CD8-positive, alpha-beta memory T cell (primary cell): ENCODE measurements around the gene CLDN16. TPM values are rescaled to one million over a fixed set of nuclear protein-coding genes. Genes with fewer than 3 reads are reported as not detected.

ENCODE experiments used
- CTCF ChIA-PET: fragments of 350-600 bp; sonication (Branson Sonifier 250); formaldehyde crosslinking; loops from one replicate; lab custom pipeline; 2021; ENCODE audit warnings: antibody characterized with exemption; lab: Charles Lee
- POLR2A ChIA-PET: fragments of 350-600 bp; sonication (Branson Sonifier 250); formaldehyde crosslinking; loops from one replicate; lab custom pipeline; 2021; ENCODE audit warnings: antibody characterized with exemption; lab: Charles Lee
- DNase-seq, 5 donors: peaks; one replicate each; pipeline versions ENCODE4 v3.0.0 to v3.0.0-alpha.2; 2020 to 2022; ENCODE audit warnings: mixed read lengths in 1 of 5
- H3K27ac ChIP-seq: one replicate; pipeline ENCODE4 v1.7.0; 2013; ENCODE audit warnings: low read depth, mild to moderate bottlenecking, low read length, moderate library complexity
- H3K27me3 ChIP-seq: 2 replicates; pipeline ENCODE4 v1.7.0; 2013; ENCODE audit warnings: low read length, mild to moderate bottlenecking; ENCODE audit not compliant: insufficient read depth, poor library complexity, severe bottlenecking
- H3K36me3 ChIP-seq: 2 replicates; pipeline ENCODE4 v1.7.0; 2013; ENCODE audit warnings: mild to moderate bottlenecking, low read length, moderate library complexity; ENCODE audit not compliant: insufficient read depth
- H3K4me1 ChIP-seq: 2 replicates; pipeline ENCODE4 v1.7.0; 2013; ENCODE audit warnings: mild to moderate bottlenecking, low read length, moderate library complexity; ENCODE audit not compliant: insufficient read depth
- H3K4me3 ChIP-seq: 2 replicates; pipeline ENCODE4 v1.7.0; 2013; ENCODE audit warnings: mild to moderate bottlenecking, low read length
- H3K9me3 ChIP-seq: 2 replicates; pipeline ENCODE4 v1.7.0; 2013; ENCODE audit warnings: mild to moderate bottlenecking, low read length
- H3K27ac Mint-ChIP-seq, 8 donors: one replicate each; pipeline ENCODE4 v1.8.0; 2020 to 2021; ENCODE audit warnings: mixed read lengths in 8 of 8, mild to moderate bottlenecking in 6 of 8, inconsistent platforms in 3 of 8, moderate library complexity in 3 of 8
- H3K27me3 Mint-ChIP-seq, 2 donors: one replicate each; pipeline ENCODE4 v1.8.0; 2020 to 2021; ENCODE audit warnings: mixed read lengths in 2 of 2, mild to moderate bottlenecking in 1 of 2, moderate library complexity in 1 of 2
- H3K36me3 Mint-ChIP-seq, 3 donors: one replicate each; pipeline ENCODE4 v1.8.0; 2020 to 2021; ENCODE audit warnings: mixed read lengths in 3 of 3, inconsistent platforms in 1 of 3, mild to moderate bottlenecking in 1 of 3
- H3K4me1 Mint-ChIP-seq, 3 donors: one replicate each; pipeline ENCODE4 v1.8.0; 2020 to 2021; ENCODE audit warnings: mixed read lengths in 3 of 3, inconsistent platforms in 1 of 3, mild to moderate bottlenecking in 1 of 3
- H3K4me3 Mint-ChIP-seq, 7 donors: one replicate each; pipeline ENCODE4 v1.8.0; 2020 to 2021; ENCODE audit warnings: mixed read lengths in 7 of 7, mild to moderate bottlenecking in 6 of 7, moderate library complexity in 4 of 7, inconsistent platforms in 2 of 7
- H3K9me3 Mint-ChIP-seq, 5 donors: one replicate each; pipeline ENCODE4 v1.8.0; 2020 to 2022; ENCODE audit warnings: mixed read lengths in 5 of 5, mild to moderate bottlenecking in 3 of 5, moderate library complexity in 2 of 5, inconsistent platforms in 1 of 5
- polyA plus RNA-seq: library from polyadenylated mRNA; unstranded; fragments of 300-500 nt; fragmentation: Illumina TruSeq; gene quantifications from one replicate; pipeline ENCODE4 v1.2.3, GENCODE V29; 2021
- total RNA-seq, 2 experiments: library from RNA; stranded (reverse); gene quantifications; one replicate each; pipeline ENCODE4 v1.2.3, GENCODE V29; 2021

The CLDN16 gene
- total and polyA plus RNA-seq, 3 experiments from 2014 or later = not detected

DNA sequence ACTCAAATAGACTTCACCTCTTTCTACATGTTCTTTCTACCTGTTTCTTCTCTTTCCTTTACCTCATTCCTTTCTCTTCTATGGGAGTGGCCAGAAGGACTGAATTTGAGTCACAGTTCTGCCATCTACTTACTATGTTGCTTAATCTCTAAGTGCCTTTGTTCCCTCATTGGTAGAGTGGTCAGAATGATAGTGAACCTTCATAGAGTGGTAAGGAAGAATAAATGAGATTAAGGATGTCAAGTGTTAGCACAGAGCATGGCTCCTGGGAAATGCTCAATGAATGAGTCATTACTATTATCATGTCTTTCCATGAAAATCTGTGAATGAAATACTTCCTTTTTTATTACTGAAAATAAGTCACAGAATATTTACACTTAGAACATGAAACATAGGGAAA, 44.3 kb downstream of the CLDN16 start:
- H3K4me1 ChIP-seq = no peaks in the 10 kb centered on the region
- no peaks in the 10 kb centered on the region for H3K9me3 ChIP-seq
- Mint-ChIP-seq H3K4me1 (no peaks in the 10 kb centered on the region), H3K9me3 (no peaks in the 10 kb centered on the region), H3K36me3 (peaks cover 0 to 3% (median 0%) of the 10 kb centered on the region in 3 donors), H3K27me3 (peaks cover 16 to 29% of the 10 kb centered on the region in 2 donors), H3K27ac (no peak overlapping the region), H3K4me3 (no peak overlapping the region)
- CTCF ChIA-PET = no interaction called here
- H3K36me3 ChIP-seq = no peaks in the 10 kb centered on the region
- no peaks in the 10 kb centered on the region for H3K27me3 ChIP-seq
- H3K27ac ChIP-seq = no peak overlapping the region
- POLR2A ChIA-PET = no interaction called here
- no peak overlapping the region for H3K4me3 ChIP-seq
- DNase-seq = no peak

DNA sequence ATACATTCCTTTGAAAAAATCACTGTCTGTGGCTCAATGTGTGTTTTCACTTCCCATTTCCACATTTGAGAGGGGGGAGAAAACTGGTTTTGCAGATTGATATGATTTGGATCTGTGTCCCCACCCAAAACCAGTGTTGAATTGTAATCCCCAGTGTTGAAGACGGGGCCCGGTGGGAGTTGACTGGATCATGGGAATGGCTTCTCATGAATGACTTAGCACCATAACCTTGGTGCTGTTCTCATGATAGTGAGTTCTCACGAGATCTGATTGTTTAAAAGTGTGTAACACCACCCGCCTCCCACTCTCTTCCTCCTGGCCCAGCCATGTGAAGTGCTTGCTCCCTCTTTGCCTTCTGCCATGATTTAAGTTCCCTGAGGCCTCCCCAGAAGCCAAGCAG, 45.7 kb downstream of the CLDN16 start:
- no peak overlapping the region for H3K4me3 Mint-ChIP-seq
- peaks cover 0 to 3% (median 0%) of the 10 kb centered on the region in 3 donors for H3K36me3 Mint-ChIP-seq
- no peaks in the 10 kb centered on the region for H3K4me1 ChIP-seq
- no peaks in the 10 kb centered on the region for H3K27me3 ChIP-seq
- H3K9me3 ChIP-seq = no peaks in the 10 kb centered on the region
- H3K9me3 Mint-ChIP-seq = no peaks in the 10 kb centered on the region
- no peak overlapping the region for H3K4me3 ChIP-seq
- no peaks in the 10 kb centered on the region for H3K4me1 Mint-ChIP-seq
- no peak overlapping the region for H3K27ac ChIP-seq
- no peak for DNase-seq
- POLR2A ChIA-PET = no interaction called here
- CTCF ChIA-PET = no interaction called here
- H3K36me3 ChIP-seq = no peaks in the 10 kb centered on the region
- peaks cover 16 to 30% of the 10 kb centered on the region in 2 donors for H3K27me3 Mint-ChIP-seq
- no peak overlapping the region for H3K27ac Mint-ChIP-seq

DNA sequence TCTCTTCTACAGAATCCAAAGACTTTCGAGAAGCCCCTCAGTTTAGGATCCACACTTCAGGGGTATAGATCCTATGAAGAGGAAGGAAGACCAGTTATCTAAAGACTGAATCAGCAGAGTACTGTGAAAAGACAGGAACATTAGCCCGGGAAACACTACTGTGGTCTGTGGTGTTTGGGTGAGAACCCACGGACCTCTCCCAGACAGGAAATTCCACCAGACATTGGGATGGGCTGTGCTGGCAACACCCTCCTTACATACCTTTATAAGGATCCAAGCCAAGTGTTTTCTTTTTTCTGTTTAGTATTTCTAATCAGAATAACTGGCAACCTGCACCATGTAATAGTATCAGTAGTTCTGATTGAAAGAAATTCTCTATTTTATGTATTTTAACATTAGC, 47.7 kb downstream of the CLDN16 start:
- Mint-ChIP-seq H3K4me1 (no peaks in the 10 kb centered on the region), H3K4me3 (no peak overlapping the region), H3K36me3 (peaks cover 0 to 3% (median 0%) of the 10 kb centered on the region in 3 donors), H3K9me3 (no peaks in the 10 kb centered on the region), H3K27ac (no peak overlapping the region), H3K27me3 (peaks cover 21 to 37% of the 10 kb centered on the region in 2 donors)
- no peaks in the 10 kb centered on the region for H3K9me3 ChIP-seq
- no peaks in the 10 kb centered on the region for H3K4me1 ChIP-seq
- ChIA-PET POLR2A (no interaction called here), CTCF (no interaction called here)
- H3K36me3 ChIP-seq = no peaks in the 10 kb centered on the region
- H3K4me3 ChIP-seq = no peak overlapping the region
- H3K27me3 ChIP-seq = no peaks in the 10 kb centered on the region
- no peak overlapping the region for H3K27ac ChIP-seq
- no peak for DNase-seq

DNA sequence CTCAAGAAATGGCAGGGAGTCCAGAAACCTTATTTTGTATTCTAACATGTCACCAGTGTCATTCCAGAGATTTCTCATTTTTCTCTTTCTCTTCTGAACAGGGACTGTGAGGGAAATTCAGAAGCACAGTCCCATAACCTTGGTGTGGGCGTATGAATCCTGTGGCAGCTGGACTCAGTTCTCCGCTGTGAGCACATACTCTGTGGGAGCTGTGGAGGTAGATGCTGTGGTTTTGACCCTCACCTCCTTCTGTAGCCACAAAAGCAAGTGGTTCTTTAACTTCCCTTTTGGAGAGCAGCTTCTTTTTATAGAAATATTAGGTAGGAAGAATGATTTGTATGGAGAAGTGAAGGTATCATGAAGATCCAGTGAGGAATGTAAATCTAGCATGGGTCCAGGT, 48.4 kb downstream of the CLDN16 start:
- Mint-ChIP-seq H3K9me3 (no peaks in the 10 kb centered on the region), H3K27me3 (peaks cover 21 to 37% of the 10 kb centered on the region in 2 donors), H3K27ac (no peak overlapping the region), H3K36me3 (peaks cover 0 to 3% (median 0%) of the 10 kb centered on the region in 3 donors), H3K4me1 (no peaks in the 10 kb centered on the region), H3K4me3 (no peak overlapping the region)
- no peak overlapping the region for H3K4me3 ChIP-seq
- H3K27ac ChIP-seq = no peak overlapping the region
- POLR2A ChIA-PET = no interaction called here
- no peaks in the 10 kb centered on the region for H3K27me3 ChIP-seq
- no peaks in the 10 kb centered on the region for H3K36me3 ChIP-seq
- DNase-seq = no peak
- no peaks in the 10 kb centered on the region for H3K4me1 ChIP-seq
- CTCF ChIA-PET = no interaction called here
- no peaks in the 10 kb centered on the region for H3K9me3 ChIP-seq

DNA sequence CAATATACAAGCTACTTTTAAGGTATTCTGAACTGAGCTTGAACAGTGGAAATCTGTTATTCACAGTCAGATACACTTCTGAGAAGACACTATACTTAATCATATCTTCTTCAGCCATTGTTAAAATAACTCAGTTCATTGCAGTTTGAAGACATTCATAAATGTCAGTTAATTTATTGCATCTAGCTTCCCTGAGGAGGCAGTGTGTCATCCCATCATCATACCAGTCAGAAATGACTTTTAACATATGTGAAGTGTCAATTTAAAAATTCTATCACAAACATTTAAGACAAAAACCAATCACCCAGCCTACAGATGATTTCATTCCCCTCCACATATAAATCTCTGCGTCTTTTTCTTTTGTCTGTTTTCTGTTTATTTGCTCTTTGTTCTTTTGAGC, 54.3 kb downstream of the CLDN16 start:
- Mint-ChIP-seq H3K27ac (no peak overlapping the region), H3K36me3 (no peaks in the 10 kb centered on the region), H3K4me3 (no peak overlapping the region), H3K9me3 (no peaks in the 10 kb centered on the region), H3K27me3 (peaks cover 5 to 8% of the 10 kb centered on the region in 2 donors), H3K4me1 (peaks cover 8 to 10% (median 9%) of the 10 kb centered on the region in 3 donors)
- H3K4me1 ChIP-seq = no peaks in the 10 kb centered on the region
- CTCF ChIA-PET = no interaction called here
- DNase-seq = no peak
- no peak overlapping the region for H3K4me3 ChIP-seq
- no peaks in the 10 kb centered on the region for H3K36me3 ChIP-seq
- no peaks in the 10 kb centered on the region for H3K9me3 ChIP-seq
- POLR2A ChIA-PET = no interaction called here
- H3K27ac ChIP-seq = no peak overlapping the region
- H3K27me3 ChIP-seq = no peaks in the 10 kb centered on the region

DNA sequence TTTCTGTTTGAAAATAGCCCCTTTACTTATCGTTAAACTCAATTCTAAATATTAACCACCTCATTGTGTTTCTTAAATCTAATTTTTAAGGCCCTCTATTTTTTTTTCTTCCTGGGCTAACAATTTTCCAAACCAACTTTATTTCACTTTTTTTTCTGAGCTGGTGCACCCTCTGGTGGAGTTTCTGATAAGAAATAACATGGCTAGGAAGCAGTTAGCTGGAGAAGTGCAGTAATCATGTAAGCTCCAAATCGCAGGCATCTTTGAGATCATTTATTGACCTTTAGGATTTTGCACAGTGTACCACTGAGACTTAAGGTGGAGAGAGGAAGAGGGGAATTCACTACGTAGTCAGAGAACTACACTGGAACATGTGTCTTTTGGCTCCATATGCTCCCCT, 55.3 kb downstream of the CLDN16 start:
- H3K27me3 Mint-ChIP-seq = peaks cover 5 to 10% of the 10 kb centered on the region in 2 donors
- Histone ChIP-seq H3K36me3 (no peaks in the 10 kb centered on the region), H3K4me3 (no peak overlapping the region), H3K27ac (no peak overlapping the region), H3K4me1 (no peaks in the 10 kb centered on the region), H3K27me3 (no peaks in the 10 kb centered on the region), H3K9me3 (no peaks in the 10 kb centered on the region)
- H3K4me1 Mint-ChIP-seq = peaks cover 8 to 10% (median 9%) of the 10 kb centered on the region in 3 donors
- H3K36me3 Mint-ChIP-seq = no peaks in the 10 kb centered on the region
- H3K4me3 Mint-ChIP-seq = no peak overlapping the region
- ChIA-PET CTCF (no interaction called here), POLR2A (no interaction called here)
- no peak overlapping the region for H3K27ac Mint-ChIP-seq
- H3K9me3 Mint-ChIP-seq = no peaks in the 10 kb centered on the region
- DNase-seq = no peak

DNA sequence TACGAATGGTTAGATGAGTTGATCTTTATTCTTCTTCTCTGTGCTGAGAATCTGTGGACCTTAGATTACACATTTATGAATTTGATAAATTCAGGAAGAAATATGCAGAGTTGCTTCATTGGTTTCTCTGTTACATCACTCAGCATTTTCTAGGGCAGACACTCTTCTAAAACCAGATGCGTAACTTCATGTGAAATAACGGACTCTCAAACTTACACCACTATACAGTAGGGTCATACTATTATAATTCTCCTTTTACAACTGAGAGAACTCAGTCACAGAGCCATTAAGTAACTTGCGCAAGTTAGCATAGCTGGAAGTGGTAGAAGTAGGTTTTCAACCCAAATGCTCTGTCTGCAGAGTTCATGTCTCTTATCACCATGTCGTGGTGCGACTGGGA, 56.0 kb downstream of the CLDN16 start:
- no peaks in the 10 kb centered on the region for H3K36me3 Mint-ChIP-seq
- Histone ChIP-seq H3K27ac (no peak overlapping the region), H3K4me1 (no peaks in the 10 kb centered on the region), H3K4me3 (no peak overlapping the region), H3K9me3 (no peaks in the 10 kb centered on the region), H3K27me3 (no peaks in the 10 kb centered on the region), H3K36me3 (no peaks in the 10 kb centered on the region)
- no peak overlapping the region for H3K27ac Mint-ChIP-seq
- ChIA-PET CTCF (no interaction called here), POLR2A (no interaction called here)
- no peaks in the 10 kb centered on the region for H3K9me3 Mint-ChIP-seq
- H3K27me3 Mint-ChIP-seq = peaks cover 5 to 10% of the 10 kb centered on the region in 2 donors
- H3K4me1 Mint-ChIP-seq = peaks cover 8 to 10% (median 9%) of the 10 kb centered on the region in 3 donors
- H3K4me3 Mint-ChIP-seq = no peak overlapping the region
- no peak for DNase-seq

DNA sequence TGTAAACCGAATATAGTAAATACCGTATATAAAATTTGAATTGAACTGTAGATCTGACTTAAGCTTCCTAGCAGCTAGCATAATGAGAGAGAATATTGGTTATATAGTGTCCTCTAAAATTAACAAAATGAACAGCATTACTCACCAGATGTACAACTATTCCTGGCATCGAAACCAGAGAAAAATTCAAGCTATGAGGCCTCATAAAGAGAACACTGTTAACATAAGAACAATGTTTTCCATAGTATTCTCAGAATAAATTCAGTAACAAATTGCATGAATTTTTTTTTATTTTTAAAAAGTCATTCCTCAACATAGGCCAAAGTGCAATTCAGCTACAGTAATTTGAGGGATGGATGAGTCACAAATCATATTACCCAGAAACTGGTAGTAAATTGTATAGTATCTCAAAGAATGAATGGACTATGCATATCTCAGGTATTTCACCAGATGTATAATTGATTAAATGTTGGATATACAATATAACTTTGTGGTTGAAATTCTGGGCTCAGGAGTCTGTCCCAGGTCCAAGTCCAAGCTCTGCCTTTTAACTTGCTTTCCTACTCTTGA, 56.7 kb downstream of the CLDN16 start:
- H3K4me3 Mint-ChIP-seq = no peak overlapping the region
- no peak overlapping the region for H3K27ac Mint-ChIP-seq
- Histone ChIP-seq H3K36me3 (no peaks in the 10 kb centered on the region), H3K27ac (no peak overlapping the region), H3K4me1 (no peaks in the 10 kb centered on the region), H3K4me3 (no peak overlapping the region), H3K27me3 (no peaks in the 10 kb centered on the region), H3K9me3 (no peaks in the 10 kb centered on the region)
- ChIA-PET CTCF (no interaction called here), POLR2A (no interaction called here)
- H3K36me3 Mint-ChIP-seq = no peaks in the 10 kb centered on the region
- peaks cover 0 to 5% of the 10 kb centered on the region in 2 donors for H3K27me3 Mint-ChIP-seq
- DNase-seq = no peak
- H3K9me3 Mint-ChIP-seq = no peaks in the 10 kb centered on the region
- peaks cover 8 to 10% (median 9%) of the 10 kb centered on the region in 3 donors for H3K4me1 Mint-ChIP-seq
